ENCODE data around the gene SFXN4.

DNA sequence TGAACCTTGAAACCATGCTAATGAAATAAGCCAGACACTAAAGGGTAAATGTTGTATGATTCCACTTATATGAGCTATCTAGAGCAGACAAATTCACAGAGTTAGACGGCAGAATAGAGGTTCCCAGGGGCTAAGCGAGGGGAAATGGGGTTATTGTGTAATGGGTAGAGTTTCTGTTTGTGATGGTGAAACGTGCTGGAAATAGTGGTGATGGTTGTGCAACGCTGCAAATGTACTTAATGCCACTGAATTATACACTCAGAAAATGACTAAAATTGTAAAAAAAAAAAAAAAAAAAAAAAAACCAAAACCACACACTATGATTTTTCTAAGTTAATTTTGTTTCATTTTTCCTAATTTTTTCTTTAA, 30.0 kb downstream of the SFXN4 start:
- TF ChIP-seq EZH2phosphoT487 (IDR thresholded peaks at IDR 0.05) (no peak), EZH2 (IDR thresholded peaks at IDR 0.05) (no peak)
- TF ChIP-seq, protein P1, sequence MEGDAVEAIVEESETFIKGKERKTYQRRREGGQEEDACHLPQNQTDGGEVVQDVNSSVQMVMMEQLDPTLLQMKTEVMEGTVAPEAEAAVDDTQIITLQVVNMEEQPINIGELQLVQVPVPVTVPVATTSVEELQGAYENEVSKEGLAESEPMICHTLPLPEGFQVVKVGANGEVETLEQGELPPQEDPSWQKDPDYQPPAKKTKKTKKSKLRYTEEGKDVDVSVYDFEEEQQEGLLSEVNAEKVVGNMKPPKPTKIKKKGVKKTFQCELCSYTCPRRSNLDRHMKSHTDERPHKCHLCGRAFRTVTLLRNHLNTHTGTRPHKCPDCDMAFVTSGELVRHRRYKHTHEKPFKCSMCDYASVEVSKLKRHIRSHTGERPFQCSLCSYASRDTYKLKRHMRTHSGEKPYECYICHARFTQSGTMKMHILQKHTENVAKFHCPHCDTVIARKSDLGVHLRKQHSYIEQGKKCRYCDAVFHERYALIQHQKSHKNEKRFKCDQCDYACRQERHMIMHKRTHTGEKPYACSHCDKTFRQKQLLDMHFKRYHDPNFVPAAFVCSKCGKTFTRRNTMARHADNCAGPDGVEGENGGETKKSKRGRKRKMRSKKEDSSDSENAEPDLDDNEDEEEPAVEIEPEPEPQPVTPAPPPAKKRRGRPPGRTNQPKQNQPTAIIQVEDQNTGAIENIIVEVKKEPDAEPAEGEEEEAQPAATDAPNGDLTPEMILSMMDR (IDR thresholded peaks at IDR 0.05): no peak
